HK-2 (cell line): Measurements from ENCODE around the gene ZBTB7C.

ENCODE experiments used
- DNase-seq: peaks from one replicate; pipeline ENCODE4 v3.0.0-alpha.2; 2018; ENCODE audit not compliant: unreplicated experiment

ZBTB7C gene

GRCh38 chr18:47999801-48000248 lies 409.4 kb downstream of the ZBTB7C start:
- no peak for DNase-seq

- peak; percentile 16 for DNase-seq
Measured at GRCh38 chr18:47997338-47997780, 411.8 kb downstream of the ZBTB7C start.

- no peak for DNase-seq
Measured at GRCh38 chr18:47996091-47996541, 413.1 kb downstream of the ZBTB7C start.

- no peak for DNase-seq
Measured at GRCh38 chr18:47995654-47996053, 413.5 kb downstream of the ZBTB7C start.

- no peak for DNase-seq
Measured at GRCh38 chr18:47993409-47993808, 415.8 kb downstream of the ZBTB7C start.

GRCh38 chr18:47992976-47993375 lies 416.2 kb downstream of the ZBTB7C start:
- DNase-seq: no peak

- no peak for DNase-seq
Measured at GRCh38 chr18:47992266-47992665, 416.9 kb downstream of the ZBTB7C start.

- DNase-seq: no peak
Measured at GRCh38 chr18:47990981-47991380, 418.2 kb downstream of the ZBTB7C start.

GRCh38 chr18:47987388-47987699 lies 421.8 kb downstream of the ZBTB7C start:
- no peak for DNase-seq

- DNase-seq: no peak
Measured at GRCh38 chr18:47986620-47987387, 422.4 kb downstream of the ZBTB7C start.

GRCh38 chr18:47985866-47986265 lies 423.3 kb downstream of the ZBTB7C start:
- no peak for DNase-seq

GRCh38 chr18:47984991-47985390 lies 424.2 kb downstream of the ZBTB7C start:
- DNase-seq: no peak

- DNase-seq: no peak
Measured at GRCh38 chr18:47983946-47984345, 425.2 kb downstream of the ZBTB7C start.

- DNase-seq: no peak
Measured at GRCh38 chr18:47983055-47983454, 426.1 kb downstream of the ZBTB7C start.

GRCh38 chr18:47981830-47982229 lies 427.4 kb downstream of the ZBTB7C start:
- no peak for DNase-seq

GRCh38 chr18:47981320-47981719 lies 427.9 kb downstream of the ZBTB7C start:
- DNase-seq: no peak

GRCh38 chr18:47979611-47980200 lies 429.5 kb downstream of the ZBTB7C start:
- no peak for DNase-seq

GRCh38 chr18:47978603-47979002 lies 430.6 kb downstream of the ZBTB7C start:
- no peak for DNase-seq

- no peak for DNase-seq
Measured at GRCh38 chr18:47978141-47978540, 431.0 kb downstream of the ZBTB7C start.
